OCI-LY3 (cell line): ENCODE data around the gene RBBP8.

Source experiments
- H2AFZ ChIP-seq: fragments of 200-600, 300-600 bp; shearing (Covaris generic); 2 replicates; pipeline ENCODE4 v1.6.0; 2014; ENCODE audit warnings: antibody characterized with exemption, low read depth, low read length
- H3K27ac ChIP-seq: fragments of 200-600, 300-600 bp; sonication (generic); 2 replicates; pipeline ENCODE4 v1.5.1; 2014; ENCODE audit warnings: mild to moderate bottlenecking, low read length, moderate library complexity, mixed read lengths
- H3K27me3 ChIP-seq: fragments of 200-600, 300-600 bp; sonication (generic); 2 replicates; pipeline ENCODE4 v1.6.1; 2014; ENCODE audit warnings: low read depth, low read length, mixed read lengths
- H3K36me3 ChIP-seq: fragments of 200-600, 300-600 bp; sonication (generic); replicated peaks from 2 replicates; pipeline ENCODE3; 2014; ENCODE audit warnings: low read depth, low read length, mixed read lengths
- H3K4me1 ChIP-seq: fragments of 300-600, 200-600 bp; sonication (generic); 2 replicates; pipeline ENCODE4 v1.6.1; 2014; ENCODE audit warnings: low read length, mixed read lengths
- H3K4me2 ChIP-seq: fragments of 200-600, 300-600 bp; sonication (generic); 2 replicates; pipeline ENCODE4 v1.6.1; 2014; ENCODE audit warnings: low read length, mixed read lengths
- H3K4me3 ChIP-seq: fragments of 300-600, 200-600 bp; sonication (generic); 2 replicates; pipeline ENCODE4 v1.5.1; 2014; ENCODE audit warnings: antibody characterized with exemption, mild to moderate bottlenecking, low read length, moderate library complexity
- H3K79me2 ChIP-seq: fragments of 300-600, 200-600 bp; shearing (Covaris generic); 2 replicates; pipeline ENCODE4 v1.6.1; 2014; ENCODE audit warnings: mild to moderate bottlenecking, low read length, mixed read lengths
- H3K9ac ChIP-seq: fragments of 300-600, 200-600 bp; shearing (Covaris generic); 2 replicates; pipeline ENCODE4 v1.6.0; 2014; ENCODE audit warnings: mild to moderate bottlenecking, low read length, moderate library complexity
- H3K9me3 ChIP-seq: fragments of 200-600, 300-600 bp; shearing (Covaris generic); 2 replicates; pipeline ENCODE4 v1.6.1; 2014; ENCODE audit warnings: low read length, mixed read lengths; ENCODE audit not compliant: insufficient read depth
- H4K20me1 ChIP-seq: fragments of 200-600, 300-600 bp; sonication (generic); 2 replicates; pipeline ENCODE4 v1.6.1; 2016; ENCODE audit warnings: low read length, mixed read lengths; ENCODE audit not compliant: insufficient read depth
- EZH2phosphoT487 ChIP-seq: fragments of 200-600 bp; shearing (Covaris generic); IDR thresholded peaks from 2 replicates; pipeline ENCODE4 v1.6.1; 2018; ENCODE audit warnings: antibody characterized with exemption, mixed run types, low read depth
- TF ChIP-seq, protein P1 (sequence below): fragments of 200-600, 300-600 bp; sonication (generic); IDR thresholded peaks from 2 replicates; pipeline ENCODE4 v1.5.1; 2014; ENCODE audit warnings: antibody characterized with exemption, low read length, low read depth

Gene RBBP8

DNA sequence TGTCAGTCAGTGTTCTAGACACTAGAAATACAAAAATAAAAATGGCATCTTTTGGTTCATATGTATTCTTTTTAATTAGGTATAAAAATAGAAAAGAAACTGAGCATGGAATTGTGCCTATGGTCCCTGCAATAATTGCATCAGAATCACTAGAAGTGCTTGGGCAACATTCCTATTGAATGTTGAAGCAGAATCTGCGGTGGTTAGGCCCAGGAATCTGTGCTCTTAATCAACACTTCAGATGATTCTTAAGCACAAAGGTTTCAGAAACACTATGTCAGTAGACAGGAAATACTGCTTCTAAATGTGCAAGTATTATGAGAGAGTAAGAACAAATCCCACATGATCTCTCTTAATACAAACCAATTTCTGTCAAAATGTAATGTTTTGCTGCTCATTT, 20.3 kb upstream of the RBBP8 start:
- H3K4me2 ChIP-seq: no peak overlapping the region
- H3K4me1 ChIP-seq: no peaks in the 10 kb centered on the region
- H3K79me2 ChIP-seq: no peaks in the 10 kb centered on the region
- H2AFZ ChIP-seq: no peak overlapping the region
- no peaks in the 10 kb centered on the region for H3K36me3 ChIP-seq
- H3K9ac ChIP-seq: no peak overlapping the region
- no peak overlapping the region for H3K4me3 ChIP-seq
- H4K20me1 ChIP-seq: no peaks in the 10 kb centered on the region
- no peaks in the 10 kb centered on the region for H3K27me3 ChIP-seq
- no peak for TF ChIP-seq EZH2phosphoT487
- TF ChIP-seq, protein P1, sequence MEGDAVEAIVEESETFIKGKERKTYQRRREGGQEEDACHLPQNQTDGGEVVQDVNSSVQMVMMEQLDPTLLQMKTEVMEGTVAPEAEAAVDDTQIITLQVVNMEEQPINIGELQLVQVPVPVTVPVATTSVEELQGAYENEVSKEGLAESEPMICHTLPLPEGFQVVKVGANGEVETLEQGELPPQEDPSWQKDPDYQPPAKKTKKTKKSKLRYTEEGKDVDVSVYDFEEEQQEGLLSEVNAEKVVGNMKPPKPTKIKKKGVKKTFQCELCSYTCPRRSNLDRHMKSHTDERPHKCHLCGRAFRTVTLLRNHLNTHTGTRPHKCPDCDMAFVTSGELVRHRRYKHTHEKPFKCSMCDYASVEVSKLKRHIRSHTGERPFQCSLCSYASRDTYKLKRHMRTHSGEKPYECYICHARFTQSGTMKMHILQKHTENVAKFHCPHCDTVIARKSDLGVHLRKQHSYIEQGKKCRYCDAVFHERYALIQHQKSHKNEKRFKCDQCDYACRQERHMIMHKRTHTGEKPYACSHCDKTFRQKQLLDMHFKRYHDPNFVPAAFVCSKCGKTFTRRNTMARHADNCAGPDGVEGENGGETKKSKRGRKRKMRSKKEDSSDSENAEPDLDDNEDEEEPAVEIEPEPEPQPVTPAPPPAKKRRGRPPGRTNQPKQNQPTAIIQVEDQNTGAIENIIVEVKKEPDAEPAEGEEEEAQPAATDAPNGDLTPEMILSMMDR: no peak
- no peaks in the 10 kb centered on the region for H3K9me3 ChIP-seq
- H3K27ac ChIP-seq: no peak overlapping the region

DNA sequence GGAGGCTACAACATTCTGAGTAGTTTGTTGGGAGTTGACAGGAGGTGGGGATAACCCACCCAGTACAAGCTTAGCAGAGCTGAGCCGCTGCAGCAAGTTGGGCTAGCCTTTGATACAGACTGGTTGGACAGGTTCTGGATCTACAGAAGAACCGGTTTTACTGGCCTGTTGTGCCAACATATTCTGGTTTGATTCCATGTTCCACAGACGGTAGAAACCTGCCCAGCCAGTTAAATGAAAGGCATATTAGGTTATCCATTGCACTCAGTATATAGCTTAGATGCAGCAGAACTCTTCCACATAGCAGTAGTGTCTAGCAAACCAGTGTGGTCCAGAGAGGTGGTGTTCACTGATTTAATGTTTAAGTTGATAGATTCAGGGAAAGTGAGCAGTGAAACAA, 19.3 kb upstream of the RBBP8 start:
- Histone ChIP-seq H3K4me2 (no peak overlapping the region), H3K27me3 (no peaks in the 10 kb centered on the region), H3K9ac (no peak overlapping the region), H3K4me3 (no peak overlapping the region), H2AFZ (no peak overlapping the region), H3K36me3 (no peaks in the 10 kb centered on the region), H3K27ac (no peak overlapping the region), H3K79me2 (no peaks in the 10 kb centered on the region), H3K4me1 (no peaks in the 10 kb centered on the region), H3K9me3 (no peaks in the 10 kb centered on the region), H4K20me1 (no peaks in the 10 kb centered on the region)
- TF ChIP-seq, protein P1: no peak
- no peak for TF ChIP-seq EZH2phosphoT487

DNA sequence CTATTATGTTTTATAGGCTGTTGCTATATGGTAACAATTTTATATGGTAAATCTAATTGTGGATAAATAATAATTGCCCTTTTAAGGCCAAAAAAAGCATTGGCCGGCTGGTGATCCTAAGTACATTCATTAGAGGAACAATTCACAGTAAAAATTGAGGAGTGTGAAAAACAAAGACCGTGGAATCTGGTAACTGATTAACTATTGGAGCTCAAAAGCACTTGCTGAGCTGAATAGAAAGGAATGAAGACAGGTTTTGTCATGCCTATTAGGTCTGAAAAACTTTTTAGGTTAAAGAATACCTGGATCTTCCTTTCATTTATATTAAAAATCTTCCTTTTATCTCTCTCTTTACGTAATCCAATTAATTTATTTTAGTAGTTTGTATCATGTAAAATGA, 18.5 kb upstream of the RBBP8 start:
- no peak overlapping the region for H3K4me3 ChIP-seq
- no peak overlapping the region for H3K4me2 ChIP-seq
- H3K27ac ChIP-seq: no peak overlapping the region
- TF ChIP-seq, protein P1: no peak
- TF ChIP-seq EZH2phosphoT487: no peak
- H3K79me2 ChIP-seq: no peaks in the 10 kb centered on the region
- H4K20me1 ChIP-seq: no peaks in the 10 kb centered on the region
- H3K4me1 ChIP-seq: no peaks in the 10 kb centered on the region
- H3K9me3 ChIP-seq: no peaks in the 10 kb centered on the region
- H3K27me3 ChIP-seq: no peaks in the 10 kb centered on the region
- no peak overlapping the region for H2AFZ ChIP-seq
- no peak overlapping the region for H3K9ac ChIP-seq
- H3K36me3 ChIP-seq: no peaks in the 10 kb centered on the region

DNA sequence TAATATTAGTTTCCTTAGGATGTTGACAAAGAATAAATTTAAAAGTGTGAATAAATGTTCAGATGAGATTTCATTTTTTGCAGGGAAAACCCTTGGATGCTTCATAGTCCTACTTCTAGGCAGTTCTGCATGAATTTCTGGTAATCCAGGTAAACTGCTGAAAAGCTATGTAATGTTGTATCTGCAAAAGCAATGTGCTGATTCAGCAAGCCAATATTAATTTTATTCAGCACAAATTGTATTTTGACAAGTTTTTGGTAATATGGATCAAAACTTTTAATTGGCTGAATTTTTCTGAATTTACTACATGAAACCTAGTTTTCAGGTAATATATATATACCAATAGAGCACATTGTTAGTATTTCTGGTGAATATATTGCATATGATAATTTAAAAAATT, 17.8 kb upstream of the RBBP8 start:
- TF ChIP-seq, protein P1: no peak
- no peak for TF ChIP-seq EZH2phosphoT487
- H3K36me3 ChIP-seq: no peaks in the 10 kb centered on the region

More for the DNA sequence above, 17.8 kb upstream of the RBBP8 start:
- H2AFZ ChIP-seq: no peak overlapping the region
- no peak overlapping the region for H3K27ac ChIP-seq
- no peaks in the 10 kb centered on the region for H4K20me1 ChIP-seq
- no peak overlapping the region for H3K4me3 ChIP-seq
- no peak overlapping the region for H3K4me2 ChIP-seq
- no peaks in the 10 kb centered on the region for H3K4me1 ChIP-seq
- no peak overlapping the region for H3K9ac ChIP-seq
- no peaks in the 10 kb centered on the region for H3K79me2 ChIP-seq
- no peaks in the 10 kb centered on the region for H3K27me3 ChIP-seq
- H3K9me3 ChIP-seq: no peaks in the 10 kb centered on the region
